ENCODE data around the gene SDF2.

- TF ChIP-seq EZH2 (IDR thresholded peaks at IDR 0.05; ENCODE audit: insufficient read depth, poor library complexity, severe bottlenecking) (no peak), EZH2phosphoT487 (IDR thresholded peaks at IDR 0.05; ENCODE audit: insufficient read depth, low read depth) (no peak)
Measured at GRCh38 chr17:28698253-28698941, 36.7 kb upstream of the SDF2 start.

All from GM23248 (cell line).